Loucy (cell line): ENCODE measurements around the gene MATCAP1.

ENCODE experiments used
- EZH2phosphoT487 ChIP-seq: fragments of 200-600 bp; IDR thresholded peaks from 2 replicates; pipeline ENCODE4 v1.6.1; 2018; ENCODE audit warnings: antibody characterized with exemption, mild to moderate bottlenecking, moderate library complexity, borderline replicate concordance
- TF ChIP-seq, protein P1 (sequence below): fragments of 200-600 bp; sonication (generic); conservative IDR thresholded peaks from 2 replicates; pipeline ENCODE4 v1.5.1; 2014; ENCODE audit warnings: mild to moderate bottlenecking, antibody characterized with exemption, low read length

DNA sequence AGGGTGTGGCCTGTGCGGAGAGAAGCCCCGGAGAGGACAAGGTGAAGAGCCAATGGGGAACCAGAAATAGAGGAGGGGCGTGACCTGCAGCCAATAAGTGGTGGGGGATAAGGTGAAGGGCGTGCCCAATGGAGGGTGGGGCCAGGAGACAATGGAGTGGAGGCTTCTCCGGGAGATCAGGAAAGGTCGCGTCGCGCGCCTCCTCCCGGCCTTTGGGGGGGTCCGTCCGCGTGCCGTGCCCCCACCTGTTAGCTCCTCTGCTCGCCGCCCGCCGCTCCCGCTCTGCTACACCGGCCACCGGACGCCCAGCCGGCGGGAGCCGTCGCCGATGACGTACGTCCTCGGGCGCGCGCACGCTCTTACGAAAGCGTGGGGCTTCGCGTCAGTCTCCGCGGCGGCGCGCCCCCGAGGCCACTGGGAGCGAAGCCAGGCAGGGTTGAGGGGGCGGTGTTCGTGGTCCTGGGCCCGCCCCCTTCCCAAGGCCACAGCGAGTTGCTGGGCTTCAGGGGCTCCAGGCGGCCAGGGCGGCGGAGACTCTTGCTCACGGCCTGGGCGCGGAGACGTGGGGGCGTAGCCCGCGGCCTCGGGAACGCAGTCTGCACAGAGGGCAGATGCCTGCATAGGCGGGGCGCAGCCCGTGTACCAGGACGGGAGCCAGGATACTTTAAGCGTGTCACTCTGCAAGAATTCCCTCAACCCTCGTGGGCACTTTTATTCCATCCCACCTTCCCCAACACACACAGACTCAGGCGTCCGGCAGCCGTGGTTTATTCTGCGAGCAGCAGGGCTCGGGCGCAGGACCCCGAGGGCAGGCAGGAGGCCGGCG, at the start of gene MATCAP1:
- TF ChIP-seq, protein P1, sequence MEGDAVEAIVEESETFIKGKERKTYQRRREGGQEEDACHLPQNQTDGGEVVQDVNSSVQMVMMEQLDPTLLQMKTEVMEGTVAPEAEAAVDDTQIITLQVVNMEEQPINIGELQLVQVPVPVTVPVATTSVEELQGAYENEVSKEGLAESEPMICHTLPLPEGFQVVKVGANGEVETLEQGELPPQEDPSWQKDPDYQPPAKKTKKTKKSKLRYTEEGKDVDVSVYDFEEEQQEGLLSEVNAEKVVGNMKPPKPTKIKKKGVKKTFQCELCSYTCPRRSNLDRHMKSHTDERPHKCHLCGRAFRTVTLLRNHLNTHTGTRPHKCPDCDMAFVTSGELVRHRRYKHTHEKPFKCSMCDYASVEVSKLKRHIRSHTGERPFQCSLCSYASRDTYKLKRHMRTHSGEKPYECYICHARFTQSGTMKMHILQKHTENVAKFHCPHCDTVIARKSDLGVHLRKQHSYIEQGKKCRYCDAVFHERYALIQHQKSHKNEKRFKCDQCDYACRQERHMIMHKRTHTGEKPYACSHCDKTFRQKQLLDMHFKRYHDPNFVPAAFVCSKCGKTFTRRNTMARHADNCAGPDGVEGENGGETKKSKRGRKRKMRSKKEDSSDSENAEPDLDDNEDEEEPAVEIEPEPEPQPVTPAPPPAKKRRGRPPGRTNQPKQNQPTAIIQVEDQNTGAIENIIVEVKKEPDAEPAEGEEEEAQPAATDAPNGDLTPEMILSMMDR, result no peak
- no peak for TF ChIP-seq EZH2phosphoT487
